Tibial artery (tissue), 4 donors: ENCODE data around the gene SLC4A1.

Experiments used
- DNase-seq, 2 donors: peaks; one replicate each; pipeline ENCODE4 v3.0.0-alpha.2; 2019
- H3K27ac ChIP-seq, 2 donors: fragments of 200-600 bp; sonication (generic) in 1 of 2; 1 replicate in 1 of 2; 2 replicates in 1 of 2; pipeline ENCODE4 v1.5.1; 2018 to 2019; ENCODE audit warnings: mild to moderate bottlenecking in 1 of 2
- H3K27me3 ChIP-seq, 2 donors: fragments of 200-600 bp; sonication (generic) in 1 of 2; one replicate each; pipeline versions ENCODE4 v1.5.1 to v1.6.0; 2016 to 2019
- H3K36me3 ChIP-seq, 3 donors: fragments of 200-600 bp; sonication (generic) in 2 of 3; one replicate each; pipeline ENCODE4 v1.5.1; 2016 to 2019; ENCODE audit warnings: mild to moderate bottlenecking in 2 of 3
- H3K4me1 ChIP-seq, 4 donors: fragments of 200-600 bp; sonication (generic) in 2 of 4; 1 replicate in 3 of 4; 2 replicates in 1 of 4; pipeline ENCODE4 v1.5.1; 2016 to 2019
- H3K4me3 ChIP-seq, 2 donors: fragments of 200-600 bp; sonication (generic) in 1 of 2; 1 replicate in 1 of 2; 2 replicates in 1 of 2; pipeline ENCODE4 v1.5.1; 2018 to 2019; ENCODE audit warnings: mild to moderate bottlenecking in 2 of 2
- H3K9me3 ChIP-seq, 3 donors: fragments of 200-600 bp; sonication (generic) in 1 of 3; one replicate each; pipeline ENCODE4 v1.5.1; 2016 to 2019
- intact Hi-C: fragments of 100-400 bp; cut with DNase I; formaldehyde crosslinking; loops from one replicate; pipeline ENCODE4 v1.15.0; 2023; ENCODE audit warnings: low total_unique reads
- TF ChIP-seq, protein P1 (sequence below), 2 experiments: fragments of 200-600 bp in 1 of 2; fragments of 450-650 bp in 1 of 2; IDR thresholded peaks; one replicate each; pipeline ENCODE4 v1.5.1; 2017 to 2019; ENCODE audit warnings: antibody characterized with exemption in 2 of 2, mild to moderate bottlenecking in 1 of 2, moderate library complexity in 1 of 2

SLC4A1 gene

GRCh38 chr17:44268709-44269534 is 987 bp upstream of the SLC4A1 start:
- H3K4me1 ChIP-seq: no peaks in the 10 kb centered on the region
- intact Hi-C loops: no loop called here
- no peaks in the 10 kb centered on the region for H3K9me3 ChIP-seq
- H3K36me3 ChIP-seq: no peaks in the 10 kb centered on the region
- TF ChIP-seq, protein P1, sequence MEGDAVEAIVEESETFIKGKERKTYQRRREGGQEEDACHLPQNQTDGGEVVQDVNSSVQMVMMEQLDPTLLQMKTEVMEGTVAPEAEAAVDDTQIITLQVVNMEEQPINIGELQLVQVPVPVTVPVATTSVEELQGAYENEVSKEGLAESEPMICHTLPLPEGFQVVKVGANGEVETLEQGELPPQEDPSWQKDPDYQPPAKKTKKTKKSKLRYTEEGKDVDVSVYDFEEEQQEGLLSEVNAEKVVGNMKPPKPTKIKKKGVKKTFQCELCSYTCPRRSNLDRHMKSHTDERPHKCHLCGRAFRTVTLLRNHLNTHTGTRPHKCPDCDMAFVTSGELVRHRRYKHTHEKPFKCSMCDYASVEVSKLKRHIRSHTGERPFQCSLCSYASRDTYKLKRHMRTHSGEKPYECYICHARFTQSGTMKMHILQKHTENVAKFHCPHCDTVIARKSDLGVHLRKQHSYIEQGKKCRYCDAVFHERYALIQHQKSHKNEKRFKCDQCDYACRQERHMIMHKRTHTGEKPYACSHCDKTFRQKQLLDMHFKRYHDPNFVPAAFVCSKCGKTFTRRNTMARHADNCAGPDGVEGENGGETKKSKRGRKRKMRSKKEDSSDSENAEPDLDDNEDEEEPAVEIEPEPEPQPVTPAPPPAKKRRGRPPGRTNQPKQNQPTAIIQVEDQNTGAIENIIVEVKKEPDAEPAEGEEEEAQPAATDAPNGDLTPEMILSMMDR (IDR thresholded peaks at IDR 0.05): no peak
- no peak overlapping the region for H3K27ac ChIP-seq
- H3K27me3 ChIP-seq: peaks cover 0 to 38% of the 10 kb centered on the region in 2 donors
- H3K4me3 ChIP-seq: no peak overlapping the region
- no peak for DNase-seq

- H3K4me3 ChIP-seq: no peak overlapping the region
- no peaks in the 10 kb centered on the region for H3K4me1 ChIP-seq
- no peak for DNase-seq
- TF ChIP-seq, protein P1 (IDR thresholded peaks at IDR 0.05): no peak
- no peaks in the 10 kb centered on the region for H3K36me3 ChIP-seq
- intact Hi-C loops: no loop called here
- H3K27ac ChIP-seq: no peak overlapping the region
- peaks cover 0 to 30% of the 10 kb centered on the region in 2 donors for H3K27me3 ChIP-seq
- no peaks in the 10 kb centered on the region for H3K9me3 ChIP-seq
Observed at GRCh38 chr17:44267165-44267455, 825 bp downstream of the SLC4A1 start.

GRCh38 chr17:44266402-44267164 is 1.4 kb downstream of the SLC4A1 start:
- Histone ChIP-seq H3K4me3 (no peak overlapping the region), H3K4me1 (no peaks in the 10 kb centered on the region), H3K27ac (no peak overlapping the region), H3K27me3 (peaks cover 0 to 27% of the 10 kb centered on the region in 2 donors), H3K9me3 (no peaks in the 10 kb centered on the region), H3K36me3 (no peaks in the 10 kb centered on the region)
- intact Hi-C loops: no loop called here
- DNase-seq: no peak
- TF ChIP-seq, protein P1 (IDR thresholded peaks at IDR 0.05): no peak

DNA sequence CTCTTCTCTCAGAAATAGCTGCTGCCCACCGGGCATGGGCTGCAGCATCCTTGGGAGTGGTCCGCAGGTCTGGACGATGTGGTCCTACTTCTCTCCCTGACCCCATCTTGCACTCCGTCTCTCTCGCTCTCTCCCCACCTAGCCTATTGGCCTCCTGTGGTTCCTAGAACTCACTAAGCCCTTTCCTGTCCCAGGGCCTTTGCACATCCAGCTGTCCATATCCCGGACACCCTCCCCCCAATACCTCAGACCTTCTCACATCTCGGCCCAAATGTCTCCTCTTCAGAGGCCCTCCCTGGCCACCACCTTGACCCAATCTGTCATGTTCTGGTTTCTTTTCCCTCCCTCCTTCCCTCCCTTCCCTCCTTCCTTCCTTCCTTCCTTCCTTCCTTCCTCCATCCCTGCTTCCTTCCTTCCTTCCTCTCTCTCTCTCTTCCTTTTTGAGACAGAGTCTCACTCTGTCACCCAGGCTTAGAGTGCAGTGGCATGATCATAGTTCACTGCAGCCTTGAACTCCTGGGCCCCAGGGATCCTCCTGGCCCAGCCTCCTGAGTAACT is 4.5 kb downstream of the SLC4A1 start:
- Histone ChIP-seq H3K27ac (no peak overlapping the region), H3K4me3 (no peak overlapping the region), H3K27me3 (peaks cover 0 to 21% of the 10 kb centered on the region in 2 donors), H3K9me3 (no peaks in the 10 kb centered on the region), H3K4me1 (no peaks in the 10 kb centered on the region), H3K36me3 (no peaks in the 10 kb centered on the region)
- intact Hi-C loops: no loop called here
- TF ChIP-seq, protein P1 (IDR thresholded peaks at IDR 0.05): no peak
- no peak for DNase-seq

DNA sequence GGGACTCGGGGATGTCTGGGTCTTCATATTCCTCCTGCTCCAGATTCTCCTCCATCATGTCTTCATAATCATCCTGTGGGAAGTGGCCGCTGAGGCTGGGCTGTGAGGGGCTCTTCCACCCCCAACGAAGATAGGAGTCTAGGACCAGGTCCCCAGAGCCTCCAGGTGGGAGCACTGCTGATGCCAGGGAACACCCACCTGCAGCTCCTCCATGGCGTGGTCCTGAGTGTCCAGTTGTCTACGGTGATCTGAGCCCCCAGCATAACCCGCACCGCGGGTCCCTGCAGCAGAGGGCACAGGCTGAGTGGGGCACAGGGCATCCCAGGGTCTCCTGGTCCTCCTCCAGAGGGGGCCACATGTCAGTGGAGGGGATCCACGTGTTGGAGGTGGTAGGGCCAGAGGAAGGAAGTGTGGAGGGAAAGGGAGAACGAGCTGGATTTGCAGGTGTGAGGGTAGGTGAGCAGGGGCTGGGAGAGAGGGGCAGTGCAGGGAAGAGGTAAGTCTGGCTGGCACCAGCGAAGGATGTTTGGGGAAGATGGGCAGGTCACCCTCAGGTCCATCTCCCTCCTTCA is 5.2 kb downstream of the SLC4A1 start:
- Histone ChIP-seq H3K4me3 (no peak overlapping the region), H3K4me1 (no peaks in the 10 kb centered on the region), H3K9me3 (no peaks in the 10 kb centered on the region), H3K36me3 (no peaks in the 10 kb centered on the region), H3K27ac (no peak overlapping the region), H3K27me3 (peaks cover 0 to 14% of the 10 kb centered on the region in 2 donors)
- DNase-seq: no peak
- TF ChIP-seq, protein P1 (IDR thresholded peaks at IDR 0.05): no peak
- intact Hi-C loops: no loop called here
